Transverse colon (tissue), 4 donors: Measurements from ENCODE around the gene NUDCD2. TPM values are rescaled to one million over a fixed set of nuclear protein-coding genes. Genes with fewer than 3 reads are reported as not detected.

Experiments used
- DNase-seq: peaks from one replicate; pipeline ENCODE4 v3.0.0-alpha.2; 2019
- H3K27ac ChIP-seq, 4 donors: fragments of 200-600 bp; sonication (generic); 2 replicates each; pipeline ENCODE4 v1.5.1; 2016 to 2018; ENCODE audit warnings: inconsistent platforms in 4 of 4
- H3K27me3 ChIP-seq: fragments of 200-600 bp; sonication (generic); 2 replicates; pipeline ENCODE4 v1.5.1; 2017; ENCODE audit warnings: inconsistent platforms
- H3K36me3 ChIP-seq, 4 donors: fragments of 200-600 bp; sonication (generic); 2 replicates each; pipeline ENCODE4 v1.5.1; 2017 to 2019; ENCODE audit warnings: inconsistent platforms in 4 of 4
- H3K4me1 ChIP-seq, 4 donors: fragments of 200-600 bp; sonication (generic); 2 replicates each; pipeline ENCODE4 v1.5.1; 2017 to 2020; ENCODE audit warnings: inconsistent platforms in 4 of 4
- H3K4me3 ChIP-seq, 4 donors: fragments of 200-600 bp; sonication (generic); 1 replicate in 1 of 4; 2 replicates in 3 of 4; pipeline versions ENCODE4 v1.5.1 to v1.6.1; 2017 to 2019; ENCODE audit warnings: inconsistent platforms in 4 of 4
- H3K9me3 ChIP-seq, 2 donors: fragments of 200-600 bp; sonication (generic); 2 replicates each; pipeline ENCODE4 v1.5.1; 2017 to 2019; ENCODE audit warnings: inconsistent platforms in 2 of 2
- CTCF ChIP-seq, 5 experiments: fragments of 200-600 bp in 3 of 5; fragments of 450-650 bp in 2 of 5; sonication (generic) in 3 of 5; IDR thresholded peaks; 1 replicate in 2 of 5; 2 replicates in 3 of 5; pipeline ENCODE4 v1.5.1; 2016 to 2017; ENCODE audit warnings: antibody characterized with exemption in 5 of 5, inconsistent platforms in 3 of 5, mild to moderate bottlenecking in 2 of 5, moderate library complexity in 1 of 5
- EP300 ChIP-seq: sonication (generic); formaldehyde crosslinking; IDR thresholded peaks from one replicate; pipeline ENCODE4 v1.6.1; 2017; ENCODE audit warnings: antibody characterized with exemption, low read depth
- POLR2A ChIP-seq: fragments of 450-650 bp; IDR thresholded peaks from one replicate; pipeline ENCODE4 v1.6.1; 2016; ENCODE audit warnings: antibody characterized with exemption, mild to moderate bottlenecking, moderate library complexity
- POLR2AphosphoS5 ChIP-seq, 3 donors: sonication (generic); formaldehyde crosslinking; IDR thresholded peaks; one replicate each; pipeline ENCODE4 v1.6.1; 2016; ENCODE audit warnings: antibody characterized with exemption in 3 of 3
- WGBS, 2 donors: methylation state at CpG; one replicate each; pipeline ENCODE4 v1.1.5; 2018; ENCODE audit warnings: low coverage in 1 of 2; 5-methylcytosine and 5-hydroxymethylcytosine counted together
- in situ Hi-C, 4 donors: fragments of 200-750 bp; cut with MboI; loops; one replicate each; pipeline versions ENCODE4 v1.15.0 to v1.15.1; 2017; ENCODE audit warnings: low sequenced_read_pairs in 3 of 4, low pct_ligation_motif_present in 1 of 4, low pct_unique_long_range_greater_than_20kb in 1 of 4
- intact Hi-C: fragments of 100-400 bp; cut with DNase I; formaldehyde crosslinking; loops from one replicate; pipeline ENCODE4 v1.15.1; 2023; ENCODE audit warnings: low total_unique reads
- total RNA-seq, 4 donors: library from RNA; depleted of rRNA; stranded (reverse); fragments of >200 nt; gene quantifications; one replicate each; pipeline ENCODE4 v1.1.0, GENCODE V29; 2016

The NUDCD2 gene
- total RNA-seq, 4 donors from 2014 or later, result 1.5 to 6.2 (median 3.1) TPM

- H3K4me1 ChIP-seq, result peaks cover 16 to 48% (median 29%) of the 10 kb centered on the region in 4 donors
- intact Hi-C loops, result loop anchor here (2.0 kb wide), 1 partner anchor 48 kb away; no protein-coding TSS in a partner anchor
- DNase-seq, result peak; percentile 60
- TF ChIP-seq POLR2AphosphoS5 (IDR thresholded peaks at IDR 0.05), result peak; percentile 12 to 40 (median 32)
- no peak for TF ChIP-seq CTCF (IDR thresholded peaks at IDR 0.05)
- TF ChIP-seq POLR2A, result peak; percentile 14
- no peaks in the 10 kb centered on the region for H3K9me3 ChIP-seq
- H3K27me3 ChIP-seq, result no peaks in the 10 kb centered on the region
- in situ Hi-C loops, result loop anchor here in 1 of 4 donors (10.0 kb wide), 1 partner anchor 50 kb away; no protein-coding TSS in a partner anchor
- peak overlapping the region; percentile 99 to 100 (median 99) for H3K27ac ChIP-seq
- peak overlapping the region; percentile 45 to 98 (median 86) for H3K4me3 ChIP-seq
- H3K36me3 ChIP-seq, result no peaks in the 10 kb centered on the region
- 0% methylated on average over 17 to 27 of the region's 27 CpGs for WGBS, 2 donors
These were observed 44.4 kb upstream of the NUDCD2 start for GRCh38 chr5:163504079-163504931.

GRCh38 chr5:163503106-163504078 lies 43.5 kb upstream of the NUDCD2 start:
- Histone ChIP-seq H3K27ac (peak overlapping the region; percentile 99 to 100 (median 99)), H3K9me3 (no peaks in the 10 kb centered on the region), H3K27me3 (no peaks in the 10 kb centered on the region), H3K4me3 (peak overlapping the region; percentile 22 to 98 (median 86)), H3K36me3 (no peaks in the 10 kb centered on the region), H3K4me1 (peaks cover 13 to 39% (median 22%) of the 10 kb centered on the region in 4 donors)
- in situ Hi-C loops (loop anchor here in 1 of 4 donors (10.0 kb wide), 1 partner anchor 49 kb away; no protein-coding TSS in a partner anchor), intact Hi-C loops (loop anchor here (2.0 kb wide), 1 partner anchor 47 kb away; no protein-coding TSS in a partner anchor)
- TF ChIP-seq EP300 (no peak), CTCF (IDR thresholded peaks at IDR 0.05) (peak in 2 of 5 experiments; percentile 16 to 31), POLR2A (peak; percentile 55), POLR2AphosphoS5 (IDR thresholded peaks at IDR 0.05) (peak; percentile 64 to 74 (median 67))
- WGBS, 2 donors, result 0 to 2% methylated on average over 10 to 17 of the region's 17 CpGs
- peak; percentile 70 for DNase-seq

- no peaks in the 10 kb centered on the region for H3K9me3 ChIP-seq
- in situ Hi-C loops, result loop anchor here in 1 of 4 donors (10.0 kb wide), 1 partner anchor 48 kb away; no protein-coding TSS in a partner anchor
- H3K36me3 ChIP-seq, result no peaks in the 10 kb centered on the region
- WGBS, 2 donors, result 75 to 85% methylated on average over 6 to 8 of the region's 8 CpGs
- H3K27ac ChIP-seq, result peak overlapping the region; percentile 99 to 100 (median 99)
- TF ChIP-seq CTCF (IDR thresholded peaks at IDR 0.05) (no peak), POLR2A (no peak), EP300 (no peak), POLR2AphosphoS5 (IDR thresholded peaks at IDR 0.05) (no peak)
- intact Hi-C loops, result no loop called here
- H3K27me3 ChIP-seq, result no peaks in the 10 kb centered on the region
- DNase-seq, result no peak
- peak overlapping the region in 3 of 4 donors; percentile 84 to 98 (median 88) for H3K4me3 ChIP-seq
- peaks cover 6 to 31% (median 14%) of the 10 kb centered on the region in 4 donors for H3K4me1 ChIP-seq
These were observed 42.6 kb upstream of the NUDCD2 start for GRCh38 chr5:163502521-163502920.
